DND-41 (cell line): ENCODE measurements around the gene PTPRO.

Experiments used
- ATAC-seq: fragments of 200-7000 bp; cut with Tn5 transposase; 3 replicates; pipeline ENCODE4 v1.9.1; 2021; ENCODE audit warnings: low read depth; ENCODE audit not compliant: insufficient read depth
- DNase-seq: peaks from one replicate; pipeline ENCODE4 v3.0.0-alpha.2; 2020
- H2AFZ ChIP-seq: 2 replicates; pipeline ENCODE4 v1.6.0; 2012; ENCODE audit warnings: low read depth, low read length
- H3K27ac ChIP-seq: 2 replicates; pipeline ENCODE4 v1.5.1; 2012; ENCODE audit warnings: low read length, inconsistent platforms
- H3K27me3 ChIP-seq: fragments of 200-600 bp; sonication (generic); 2 replicates; pipeline ENCODE4 v1.6.0; 2012; ENCODE audit warnings: low read length, mild to moderate bottlenecking, inconsistent platforms; ENCODE audit not compliant: insufficient read depth, poor library complexity
- H3K36me3 ChIP-seq: 2 replicates; pipeline ENCODE4 v1.5.1; 2012; ENCODE audit warnings: low read length, inconsistent platforms; ENCODE audit not compliant: insufficient read depth
- H3K4me1 ChIP-seq: 2 replicates; pipeline ENCODE4 v1.5.1; 2012; ENCODE audit warnings: mild to moderate bottlenecking, low read length; ENCODE audit not compliant: insufficient read depth
- H3K4me2 ChIP-seq: 2 replicates; pipeline ENCODE4 v1.6.0; 2012; ENCODE audit warnings: mild to moderate bottlenecking, moderate library complexity, low read length, inconsistent platforms; ENCODE audit not compliant: insufficient read depth
- H3K4me3 ChIP-seq, 2 experiments: fragments of 200-600 bp in 1 of 2; shearing (Covaris generic) in 1 of 2; 2 replicates each; pipeline ENCODE4 v1.5.1; 2012 to 2016; ENCODE audit warnings: inconsistent platforms in 2 of 2, low read length in 2 of 2, mild to moderate bottlenecking in 2 of 2, low read depth in 1 of 2, moderate library complexity in 1 of 2
- H3K79me2 ChIP-seq: 2 replicates; pipeline ENCODE4 v1.6.0; 2012; ENCODE audit warnings: low read length, inconsistent platforms; ENCODE audit not compliant: insufficient read depth
- H3K9ac ChIP-seq: 2 replicates; pipeline ENCODE4 v1.6.0; 2012; ENCODE audit warnings: low read depth, mild to moderate bottlenecking, inconsistent platforms, low read length, moderate library complexity
- H3K9me3 ChIP-seq: 2 replicates; pipeline ENCODE4 v1.5.1; 2012; ENCODE audit warnings: low read length, moderate library complexity, mild to moderate bottlenecking, inconsistent platforms; ENCODE audit not compliant: insufficient read depth, severe bottlenecking
- H4K20me1 ChIP-seq: 2 replicates; pipeline ENCODE4 v1.6.0; 2012; ENCODE audit warnings: low read length; ENCODE audit not compliant: insufficient read depth
- EZH2 ChIP-seq: IDR thresholded peaks from 3 replicates; pipeline ENCODE4 v1.6.1; 2012; ENCODE audit warnings: borderline replicate concordance, low read depth, mild to moderate bottlenecking, moderate library complexity, low read length, inconsistent platforms; ENCODE audit not compliant: severe bottlenecking
- TF ChIP-seq, protein P1 (sequence below): IDR thresholded peaks from 2 replicates; pipeline ENCODE4 v1.5.1; 2012; ENCODE audit warnings: borderline replicate concordance, low read length, moderate library complexity, mild to moderate bottlenecking; ENCODE audit not compliant: poor library complexity, severe bottlenecking; ENCODE audit errors: extremely low read depth

The PTPRO gene

DNA sequence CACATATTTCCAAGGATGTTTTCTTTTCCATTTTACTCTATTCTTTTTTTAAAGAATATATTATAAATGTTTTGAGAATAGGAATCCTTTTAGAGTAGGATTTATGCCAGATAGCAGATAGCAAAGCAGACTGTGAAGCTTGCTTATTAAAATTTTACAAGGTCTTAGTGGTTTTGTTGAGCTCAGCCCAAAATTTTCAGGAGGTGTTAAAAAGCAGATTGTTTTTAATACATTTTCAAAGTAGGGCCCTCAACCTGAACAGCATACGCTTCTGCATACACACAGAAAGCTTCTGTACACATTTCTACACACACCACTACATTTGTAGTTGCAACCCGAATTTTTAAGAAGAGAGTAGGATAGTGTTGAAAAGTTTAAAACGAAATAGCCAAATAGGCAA is 315.9 kb downstream of the PTPRO start:
- no peak overlapping the region for H3K4me2 ChIP-seq
- DNase-seq: no peak
- no peak overlapping the region for H2AFZ ChIP-seq
- no peak overlapping the region for H3K27ac ChIP-seq
- no peaks in the 10 kb centered on the region for H3K79me2 ChIP-seq
- no peak overlapping the region for H3K9ac ChIP-seq
- peaks cover 6% of the 10 kb centered on the region for H3K27me3 ChIP-seq
- H3K9me3 ChIP-seq: no peaks in the 10 kb centered on the region
- no peak overlapping the region for H3K4me3 ChIP-seq
- H4K20me1 ChIP-seq: no peaks in the 10 kb centered on the region
- no peaks in the 10 kb centered on the region for H3K4me1 ChIP-seq
- TF ChIP-seq, protein P1, sequence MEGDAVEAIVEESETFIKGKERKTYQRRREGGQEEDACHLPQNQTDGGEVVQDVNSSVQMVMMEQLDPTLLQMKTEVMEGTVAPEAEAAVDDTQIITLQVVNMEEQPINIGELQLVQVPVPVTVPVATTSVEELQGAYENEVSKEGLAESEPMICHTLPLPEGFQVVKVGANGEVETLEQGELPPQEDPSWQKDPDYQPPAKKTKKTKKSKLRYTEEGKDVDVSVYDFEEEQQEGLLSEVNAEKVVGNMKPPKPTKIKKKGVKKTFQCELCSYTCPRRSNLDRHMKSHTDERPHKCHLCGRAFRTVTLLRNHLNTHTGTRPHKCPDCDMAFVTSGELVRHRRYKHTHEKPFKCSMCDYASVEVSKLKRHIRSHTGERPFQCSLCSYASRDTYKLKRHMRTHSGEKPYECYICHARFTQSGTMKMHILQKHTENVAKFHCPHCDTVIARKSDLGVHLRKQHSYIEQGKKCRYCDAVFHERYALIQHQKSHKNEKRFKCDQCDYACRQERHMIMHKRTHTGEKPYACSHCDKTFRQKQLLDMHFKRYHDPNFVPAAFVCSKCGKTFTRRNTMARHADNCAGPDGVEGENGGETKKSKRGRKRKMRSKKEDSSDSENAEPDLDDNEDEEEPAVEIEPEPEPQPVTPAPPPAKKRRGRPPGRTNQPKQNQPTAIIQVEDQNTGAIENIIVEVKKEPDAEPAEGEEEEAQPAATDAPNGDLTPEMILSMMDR: no peak
- TF ChIP-seq EZH2: no peak
- H3K36me3 ChIP-seq: no peaks in the 10 kb centered on the region
- ATAC-seq: no peak

DNA sequence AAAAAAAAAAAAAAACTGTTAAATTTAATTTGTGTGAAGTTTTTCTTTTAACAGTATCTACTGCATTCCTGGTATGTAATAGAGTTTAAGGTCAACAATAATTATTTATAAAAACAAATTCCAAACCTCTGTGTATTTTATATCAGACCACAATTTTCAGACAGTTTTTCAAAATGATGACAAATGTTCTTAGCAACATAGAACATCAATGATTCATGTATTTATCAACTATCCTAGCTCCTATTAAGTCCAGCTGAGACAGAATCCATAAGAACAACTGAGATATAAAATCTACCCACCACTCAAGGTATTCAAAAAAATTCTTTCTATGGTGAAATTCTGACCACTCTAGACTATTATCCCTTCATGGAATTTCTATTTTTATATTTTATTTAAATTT is 322.4 kb downstream of the PTPRO start:
- H4K20me1 ChIP-seq: no peaks in the 10 kb centered on the region
- no peak overlapping the region for H3K9ac ChIP-seq
- H3K27me3 ChIP-seq: peaks cover 17% of the 10 kb centered on the region
- no peak for DNase-seq
- H3K36me3 ChIP-seq: no peaks in the 10 kb centered on the region
- H3K79me2 ChIP-seq: no peaks in the 10 kb centered on the region
- H3K4me1 ChIP-seq: no peaks in the 10 kb centered on the region
- no peak for TF ChIP-seq EZH2
- TF ChIP-seq, protein P1: no peak
- H3K4me2 ChIP-seq: no peak overlapping the region
- no peak overlapping the region for H3K27ac ChIP-seq
- no peaks in the 10 kb centered on the region for H3K9me3 ChIP-seq
- H2AFZ ChIP-seq: no peak overlapping the region
- H3K4me3 ChIP-seq: no peak overlapping the region
- ATAC-seq: no peak

DNA sequence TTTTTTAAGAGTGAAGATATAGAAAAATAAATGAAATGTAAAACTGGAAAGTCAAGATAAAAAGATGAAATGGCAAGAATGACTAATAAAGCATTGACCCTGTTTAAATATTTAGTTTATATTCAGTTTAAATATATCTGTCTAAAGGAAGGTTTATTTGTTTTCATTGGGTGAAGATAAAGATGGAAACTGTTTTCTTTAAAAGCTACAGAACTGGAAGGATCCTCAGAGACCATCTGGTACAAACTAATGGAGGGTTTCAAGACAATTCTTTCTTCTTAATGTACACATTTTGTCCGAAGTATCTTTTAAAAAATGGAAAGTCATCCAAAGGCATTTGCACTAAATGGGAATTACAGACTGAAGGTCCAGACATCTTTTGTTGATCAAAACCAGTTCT is 324.3 kb downstream of the PTPRO start:
- no peak overlapping the region for H3K4me3 ChIP-seq
- H2AFZ ChIP-seq: no peak overlapping the region
- TF ChIP-seq, protein P1: no peak
- TF ChIP-seq EZH2: no peak
- H3K4me2 ChIP-seq: no peak overlapping the region
- peaks cover 17% of the 10 kb centered on the region for H3K27me3 ChIP-seq
- no peak for ATAC-seq
- H3K9me3 ChIP-seq: no peaks in the 10 kb centered on the region
- H3K79me2 ChIP-seq: no peaks in the 10 kb centered on the region
- H3K36me3 ChIP-seq: no peaks in the 10 kb centered on the region
- H4K20me1 ChIP-seq: no peaks in the 10 kb centered on the region
- H3K9ac ChIP-seq: no peak overlapping the region
- DNase-seq: no peak
- no peaks in the 10 kb centered on the region for H3K4me1 ChIP-seq
- no peak overlapping the region for H3K27ac ChIP-seq
